GM18502 (cell line): Measurements from ENCODE around the gene USH1G.

Experiments
- ATAC-seq: cut with Tn5 transposase; IDR thresholded peaks from one replicate; pipeline ENCODE4 v1.9.1; 2021; ENCODE audit warnings: mild to moderate bottlenecking; ENCODE audit not compliant: unreplicated experiment, poor library complexity

The USH1G gene

GRCh38 chr17:74954665-74955421 lies 31.8 kb upstream of the USH1G start:
- ATAC-seq: no peak

DNA sequence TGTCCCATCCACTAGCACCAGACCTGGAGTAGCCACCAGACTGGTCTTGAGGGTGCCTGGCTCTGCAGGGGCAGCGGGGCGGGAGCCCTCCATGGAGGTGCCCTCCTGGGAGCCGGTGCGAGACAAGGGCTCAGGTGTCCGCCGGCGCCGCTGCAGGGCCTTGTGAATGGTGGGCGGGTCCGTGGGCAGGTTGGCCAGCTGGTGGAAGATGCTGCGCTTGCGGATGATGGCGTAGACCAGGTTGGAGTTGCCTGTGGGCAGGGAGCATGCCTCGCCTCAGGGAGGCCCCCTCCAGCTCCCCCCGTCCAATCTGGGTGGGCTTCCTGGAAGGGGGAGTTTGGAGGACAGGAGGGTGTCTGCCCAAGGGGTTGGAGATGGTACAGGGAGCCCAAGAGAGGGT lies 31.1 kb upstream of the USH1G start:
- no peak for ATAC-seq

- no peak for ATAC-seq
Measured at GRCh38 chr17:74953134-74953687, 30.2 kb upstream of the USH1G start.

DNA sequence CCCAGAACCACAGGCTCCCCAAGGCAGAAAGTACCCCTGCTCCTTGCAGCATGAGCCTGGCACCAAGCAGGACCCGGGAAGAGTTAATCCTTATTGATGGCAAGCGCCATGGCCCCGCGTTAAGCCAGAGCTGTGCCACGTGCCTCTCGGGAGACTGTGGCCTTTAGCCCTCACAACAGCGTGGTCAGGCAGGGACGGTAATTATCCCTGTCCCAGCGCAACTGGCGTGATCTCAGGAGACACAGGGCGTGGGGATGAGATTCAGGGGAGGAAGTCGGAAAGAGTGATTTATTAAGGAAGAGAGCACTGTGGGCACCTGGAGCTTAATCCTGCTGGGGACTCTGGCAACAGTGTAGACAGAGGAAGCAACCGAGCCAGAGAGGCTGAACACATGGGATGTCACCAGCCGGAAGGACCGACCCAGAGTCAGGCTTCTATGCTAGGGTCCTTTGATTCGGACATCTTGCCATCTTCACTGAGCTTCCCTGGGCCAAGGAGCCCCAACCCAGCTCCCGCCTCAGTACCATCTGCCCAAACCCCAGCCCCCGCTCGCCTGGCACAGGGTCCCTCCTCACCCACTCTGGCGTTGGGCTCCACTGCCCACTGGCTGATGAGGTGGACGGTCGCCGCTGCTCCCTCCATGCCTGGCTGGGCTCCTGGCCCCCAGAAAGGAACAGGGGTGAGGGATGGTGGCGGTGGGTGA lies 29.5 kb upstream of the USH1G start:
- ATAC-seq: no peak

DNA sequence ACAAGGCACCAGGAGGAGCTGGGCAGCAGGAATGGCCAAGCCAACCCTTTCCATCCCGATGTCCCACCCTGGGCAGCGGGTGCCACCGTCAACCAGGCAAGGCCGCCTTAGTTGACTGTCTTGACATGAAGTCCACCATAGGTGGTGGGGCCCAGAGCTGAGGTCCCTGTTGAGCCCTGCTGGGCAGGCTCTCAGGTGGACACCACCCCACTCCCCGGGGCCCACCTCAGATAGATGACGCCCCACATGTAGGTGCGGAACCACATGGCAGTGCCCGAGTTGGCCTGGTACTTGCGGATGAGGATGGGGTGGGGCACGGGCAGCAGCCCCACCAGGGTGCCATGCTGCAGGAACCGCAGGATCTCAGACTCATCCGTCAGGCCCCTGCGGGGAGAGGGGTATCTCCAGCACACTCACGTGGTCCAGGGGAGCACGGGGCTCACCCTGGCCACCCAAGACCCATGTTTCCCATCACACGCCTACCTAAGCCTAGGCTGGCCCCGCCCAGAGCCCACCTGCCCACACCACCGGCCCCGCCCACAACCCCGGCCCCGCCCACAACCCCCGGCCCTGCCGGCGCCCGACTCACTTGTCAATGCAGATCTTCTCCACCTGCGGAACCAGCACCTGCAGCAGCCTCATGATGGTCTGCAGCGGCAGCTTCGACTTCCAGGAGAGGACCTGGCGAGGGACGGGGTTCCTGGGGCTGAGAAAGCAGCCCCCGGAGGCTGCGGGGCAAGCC lies 28.8 kb upstream of the USH1G start:
- ATAC-seq: no peak

- ATAC-seq: no peak
Measured at GRCh38 chr17:74951065-74951464, 28.0 kb upstream of the USH1G start.

DNA sequence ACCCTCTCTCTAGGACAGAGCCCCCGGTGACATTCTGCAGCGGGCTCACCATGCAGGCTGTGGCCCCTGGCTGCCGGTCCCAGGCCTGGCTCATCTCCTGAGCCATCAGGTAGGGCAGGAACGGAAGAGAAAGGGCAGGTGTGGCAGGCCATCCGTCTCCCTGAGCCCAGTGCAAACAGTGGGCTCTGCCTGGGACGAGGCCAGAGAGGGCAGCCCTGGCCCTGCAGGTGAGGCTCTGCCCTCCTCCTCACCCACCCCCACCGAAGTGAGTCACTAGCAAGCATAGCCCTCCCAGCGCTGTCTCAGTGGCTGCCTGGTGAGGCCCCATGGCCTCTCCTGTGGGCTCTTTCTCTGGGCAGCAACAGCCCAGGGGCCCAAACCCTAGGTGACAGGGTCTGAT lies 27.2 kb upstream of the USH1G start:
- ATAC-seq: no peak

GRCh38 chr17:74949455-74950115 lies 26.5 kb upstream of the USH1G start:
- ATAC-seq: no peak

- ATAC-seq: no peak
Measured at GRCh38 chr17:74947041-74947754, 24.1 kb upstream of the USH1G start.

- no peak for ATAC-seq
Measured at GRCh38 chr17:74946641-74947040, 23.6 kb upstream of the USH1G start.

- peak; percentile 54 for ATAC-seq
Measured at GRCh38 chr17:74945543-74945942, 22.5 kb upstream of the USH1G start.

- no peak for ATAC-seq
Measured at GRCh38 chr17:74943808-74944522, 20.9 kb upstream of the USH1G start.

DNA sequence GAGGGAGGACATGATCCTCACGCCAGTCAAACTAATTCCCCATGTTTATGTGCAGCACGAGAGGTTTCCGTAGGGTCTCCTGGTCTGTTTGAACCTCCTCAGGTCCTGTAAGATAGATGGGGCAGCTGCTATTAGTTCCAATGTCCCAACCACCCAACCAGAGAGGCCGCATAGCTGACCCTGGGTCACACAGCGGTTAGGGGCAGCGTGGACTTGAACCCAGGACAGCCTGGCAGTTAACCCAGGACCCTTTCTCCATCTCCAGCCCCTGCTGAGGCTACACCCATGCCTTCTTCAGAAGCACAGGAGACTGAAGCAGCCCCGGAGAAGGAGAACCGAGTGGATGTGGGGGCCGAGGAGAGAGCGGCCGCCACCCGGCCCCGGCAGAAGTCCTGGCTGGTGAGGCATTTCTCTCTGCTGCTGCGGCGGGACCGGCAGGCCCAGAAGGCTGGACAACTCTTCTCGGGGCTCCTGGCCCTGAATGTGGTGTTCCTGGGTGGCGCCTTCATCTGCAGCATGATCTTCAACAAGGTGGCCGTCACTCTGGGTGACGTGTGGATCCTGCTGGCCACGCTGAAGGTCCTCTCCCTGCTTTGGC lies 18.2 kb upstream of the USH1G start:
- no peak for ATAC-seq

DNA sequence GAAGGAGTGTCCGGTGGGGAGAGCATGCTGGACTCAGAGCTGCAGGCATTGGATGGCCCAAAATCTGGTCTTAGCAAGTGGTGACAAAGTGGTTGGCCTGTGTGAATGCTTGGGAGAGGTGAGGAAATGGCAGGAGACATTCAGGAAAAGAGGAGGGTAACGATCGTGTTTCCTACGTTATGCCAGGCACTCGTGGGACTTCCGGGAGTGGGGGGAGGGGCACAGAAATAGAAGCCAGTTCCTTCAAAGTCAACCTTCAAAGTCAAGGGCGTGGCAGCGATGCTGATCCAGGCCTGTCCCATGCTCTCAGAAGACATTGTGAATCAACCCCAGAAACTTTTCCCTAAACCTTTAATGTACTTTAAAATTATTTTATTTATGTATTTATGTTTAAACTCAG lies 16.5 kb upstream of the USH1G start:
- ATAC-seq: no peak

- no peak for ATAC-seq
Measured at GRCh38 chr17:74938194-74938950, 15.3 kb upstream of the USH1G start.

- no peak for ATAC-seq
Measured at GRCh38 chr17:74937064-74938051, 14.3 kb upstream of the USH1G start.

DNA sequence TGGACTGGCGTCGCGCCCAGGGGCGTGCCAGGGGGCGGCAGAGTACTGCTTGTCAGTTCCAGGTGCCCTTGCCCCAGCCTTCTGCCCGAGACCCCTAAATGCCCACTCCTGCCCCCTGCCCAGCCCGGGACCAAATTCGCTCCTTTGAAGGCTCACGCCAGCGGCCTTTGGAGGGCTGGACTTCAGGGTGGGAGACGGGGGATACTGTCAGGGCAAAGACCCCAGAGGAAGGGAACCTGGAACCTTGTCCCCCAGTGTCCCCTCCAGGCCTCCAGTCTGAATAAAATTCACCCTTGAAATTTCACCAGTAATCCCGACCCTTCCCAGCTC lies 13.4 kb upstream of the USH1G start:
- no peak for ATAC-seq
